ENCODE measurements around the gene PUM1.

Gene PUM1

GRCh38 chr1:30904191-30904961 lies 161.1 kb downstream of the PUM1 start:
- Histone ChIP-seq H3K36me3 (ENCODE audit: control insufficient read depth in 1 of 2, insufficient read depth in 2 of 2, low read length in 2 of 2) (peaks cover 0 to 2% of the 10 kb centered on the region in 2 experiments), H3K4me3 (ENCODE audit: low read depth, low read length) (no peak overlapping the region), H3K9me3 (ENCODE audit: insufficient read depth, low read depth, low read length) (no peaks in the 10 kb centered on the region), H4K91ac (ENCODE audit: low read depth, low read length) (no peak overlapping the region), H3K23ac (ENCODE audit: low read length) (no peak overlapping the region), H3K79me2 (ENCODE audit: control insufficient read depth, insufficient read depth, low read length, poor library complexity) (peaks cover 9% of the 10 kb centered on the region), H4K12ac (ENCODE audit: low read depth, low read length) (no peak overlapping the region), H3K4ac (ENCODE audit: low read depth, low read length) (no peak overlapping the region), H3K18ac (ENCODE audit: low read length) (no peak overlapping the region), H3K27ac (ENCODE audit: low read depth, low read length) (no peak overlapping the region), H2BK12ac (ENCODE audit: low read length) (no peak overlapping the region), H2BK120ac (ENCODE audit: insufficient read depth, low read length, poor library complexity) (no peak overlapping the region), H2AFZ (ENCODE audit: insufficient read depth, low read length, poor library complexity) (no peak overlapping the region), H3K14ac (ENCODE audit: low read length) (no peak overlapping the region), H3K4me1 (ENCODE audit: control insufficient read depth in 1 of 2, insufficient read depth in 2 of 2, low read length in 2 of 2) (peaks cover 20 to 26% of the 10 kb centered on the region in 2 experiments), H3K4me2 (ENCODE audit: low read length) (no peak overlapping the region), H3K9ac (ENCODE audit: low read length) (no peak overlapping the region), H2AK5ac (ENCODE audit: low read length) (no peak overlapping the region), H3K27me3 (ENCODE audit: insufficient read depth, low read length) (no peaks in the 10 kb centered on the region), H4K8ac (ENCODE audit: low read depth, low read length) (no peak overlapping the region), H2BK5ac (ENCODE audit: low read depth, low read length, poor library complexity) (no peak overlapping the region), H3K79me1 (ENCODE audit: low read length) (peaks cover 13% of the 10 kb centered on the region)
- DNase-seq = no peak
- WGBS (ENCODE audit: extremely low coverage, insufficient coverage, insufficient read length) = no CpG with 5 or more reads among the region's 11 CpGs

- Histone ChIP-seq H3K79me2 (ENCODE audit: control insufficient read depth, insufficient read depth, low read length, poor library complexity) (peaks cover 7% of the 10 kb centered on the region), H4K12ac (ENCODE audit: low read depth, low read length) (no peak overlapping the region), H3K4ac (ENCODE audit: low read depth, low read length) (no peak overlapping the region), H3K4me1 (ENCODE audit: control insufficient read depth in 1 of 2, insufficient read depth in 2 of 2, low read length in 2 of 2) (peaks cover 14 to 21% of the 10 kb centered on the region in 2 experiments), H2BK5ac (ENCODE audit: low read depth, low read length, poor library complexity) (no peak overlapping the region), H2AK5ac (ENCODE audit: low read length) (no peak overlapping the region), H3K27ac (ENCODE audit: low read depth, low read length) (no peak overlapping the region), H3K9ac (ENCODE audit: low read length) (no peak overlapping the region), H3K4me2 (ENCODE audit: low read length) (no peak overlapping the region), H2BK120ac (ENCODE audit: insufficient read depth, low read length, poor library complexity) (no peak overlapping the region), H3K14ac (ENCODE audit: low read length) (no peak overlapping the region), H3K27me3 (ENCODE audit: insufficient read depth, low read length) (no peaks in the 10 kb centered on the region), H4K8ac (ENCODE audit: low read depth, low read length) (no peak overlapping the region), H3K36me3 (ENCODE audit: control insufficient read depth in 1 of 2, insufficient read depth in 2 of 2, low read length in 2 of 2) (peaks cover 0 to 2% of the 10 kb centered on the region in 2 experiments), H3K9me3 (ENCODE audit: insufficient read depth, low read depth, low read length) (no peaks in the 10 kb centered on the region), H3K79me1 (ENCODE audit: low read length) (peaks cover 7% of the 10 kb centered on the region), H3K18ac (ENCODE audit: low read length) (no peak overlapping the region), H3K4me3 (ENCODE audit: low read depth, low read length) (no peak overlapping the region), H3K23ac (ENCODE audit: low read length) (no peak overlapping the region), H2AFZ (ENCODE audit: insufficient read depth, low read length, poor library complexity) (no peak overlapping the region), H2BK12ac (ENCODE audit: low read length) (no peak overlapping the region), H4K91ac (ENCODE audit: low read depth, low read length) (no peak overlapping the region)
- WGBS (ENCODE audit: extremely low coverage, insufficient coverage, insufficient read length) = no CpG with 5 or more reads among the region's 8 CpGs
- DNase-seq = no peak
These were observed 162.0 kb downstream of the PUM1 start for GRCh38 chr1:30903343-30904034.

GRCh38 chr1:30902593-30903290 lies 162.8 kb downstream of the PUM1 start:
- no CpG with 5 or more reads among the region's 9 CpGs for WGBS (ENCODE audit: extremely low coverage, insufficient coverage, insufficient read length)
- H2BK12ac ChIP-seq (ENCODE audit: low read length) = no peak overlapping the region

GRCh38 chr1:30901798-30902581 lies 163.5 kb downstream of the PUM1 start:
- H3K23ac ChIP-seq (ENCODE audit: low read length) = no peak overlapping the region
- H3K36me3 ChIP-seq (ENCODE audit: control insufficient read depth in 1 of 2, insufficient read depth in 2 of 2, low read length in 2 of 2) = peaks cover 0 to 2% of the 10 kb centered on the region in 2 experiments
- peak overlapping the region; percentile 15 for H2BK120ac ChIP-seq (ENCODE audit: insufficient read depth, low read length, poor library complexity)
- no peak overlapping the region for H2AK5ac ChIP-seq (ENCODE audit: low read length)
- no peak overlapping the region for H3K9ac ChIP-seq (ENCODE audit: low read length)
- H4K12ac ChIP-seq (ENCODE audit: low read depth, low read length) = no peak overlapping the region
- peaks cover 3% of the 10 kb centered on the region for H3K79me1 ChIP-seq (ENCODE audit: low read length)
- H3K4me1 ChIP-seq (ENCODE audit: control insufficient read depth in 1 of 2, insufficient read depth in 2 of 2, low read length in 2 of 2) = peaks cover 7 to 15% of the 10 kb centered on the region in 2 experiments
- peak overlapping the region; percentile 48 for H4K91ac ChIP-seq (ENCODE audit: low read depth, low read length)
- H2BK12ac ChIP-seq (ENCODE audit: low read length) = no peak overlapping the region
- H3K27ac ChIP-seq (ENCODE audit: low read depth, low read length) = no peak overlapping the region
- H3K9me3 ChIP-seq (ENCODE audit: insufficient read depth, low read depth, low read length) = no peaks in the 10 kb centered on the region
- H2AFZ ChIP-seq (ENCODE audit: insufficient read depth, low read length, poor library complexity) = no peak overlapping the region
- no peaks in the 10 kb centered on the region for H3K27me3 ChIP-seq (ENCODE audit: insufficient read depth, low read length)
- H3K14ac ChIP-seq (ENCODE audit: low read length) = peak overlapping the region; percentile 25
- no peak overlapping the region for H3K4ac ChIP-seq (ENCODE audit: low read depth, low read length)
- DNase-seq = no peak
- peak overlapping the region; percentile 47 for H3K18ac ChIP-seq (ENCODE audit: low read length)
- H3K79me2 ChIP-seq (ENCODE audit: control insufficient read depth, insufficient read depth, low read length, poor library complexity) = peaks cover 2% of the 10 kb centered on the region
- H3K4me3 ChIP-seq (ENCODE audit: low read depth, low read length) = no peak overlapping the region
- no peak overlapping the region for H2BK5ac ChIP-seq (ENCODE audit: low read depth, low read length, poor library complexity)
- peak overlapping the region; percentile 44 for H4K8ac ChIP-seq (ENCODE audit: low read depth, low read length)
- H3K4me2 ChIP-seq (ENCODE audit: low read length) = no peak overlapping the region
- no CpG with 5 or more reads among the region's 11 CpGs for WGBS (ENCODE audit: extremely low coverage, insufficient coverage, insufficient read length)

More at GRCh38 chr1:30902593-30903290, 162.8 kb downstream of the PUM1 start:
- H3K4me3 ChIP-seq (ENCODE audit: low read depth, low read length) = no peak overlapping the region
- no peak overlapping the region for H2AFZ ChIP-seq (ENCODE audit: insufficient read depth, low read length, poor library complexity)
- peaks cover 13 to 21% of the 10 kb centered on the region in 2 experiments for H3K4me1 ChIP-seq (ENCODE audit: control insufficient read depth in 1 of 2, insufficient read depth in 2 of 2, low read length in 2 of 2)
- peaks cover 4% of the 10 kb centered on the region for H3K79me1 ChIP-seq (ENCODE audit: low read length)
- peaks cover 0 to 2% of the 10 kb centered on the region in 2 experiments for H3K36me3 ChIP-seq (ENCODE audit: control insufficient read depth in 1 of 2, insufficient read depth in 2 of 2, low read length in 2 of 2)
- H3K23ac ChIP-seq (ENCODE audit: low read length) = no peak overlapping the region
- no peak for DNase-seq
- H3K9me3 ChIP-seq (ENCODE audit: insufficient read depth, low read depth, low read length) = no peaks in the 10 kb centered on the region
- no peak overlapping the region for H3K14ac ChIP-seq (ENCODE audit: low read length)
- no peak overlapping the region for H3K9ac ChIP-seq (ENCODE audit: low read length)
- no peak overlapping the region for H3K4ac ChIP-seq (ENCODE audit: low read depth, low read length)
- no peak overlapping the region for H3K4me2 ChIP-seq (ENCODE audit: low read length)
- no peak overlapping the region for H4K8ac ChIP-seq (ENCODE audit: low read depth, low read length)
- no peak overlapping the region for H2BK120ac ChIP-seq (ENCODE audit: insufficient read depth, low read length, poor library complexity)
- peaks cover 7% of the 10 kb centered on the region for H3K79me2 ChIP-seq (ENCODE audit: control insufficient read depth, insufficient read depth, low read length, poor library complexity)
- H4K91ac ChIP-seq (ENCODE audit: low read depth, low read length) = no peak overlapping the region
- no peak overlapping the region for H4K12ac ChIP-seq (ENCODE audit: low read depth, low read length)
- H3K27me3 ChIP-seq (ENCODE audit: insufficient read depth, low read length) = no peaks in the 10 kb centered on the region
- no peak overlapping the region for H2AK5ac ChIP-seq (ENCODE audit: low read length)
- H2BK5ac ChIP-seq (ENCODE audit: low read depth, low read length, poor library complexity) = no peak overlapping the region
- no peak overlapping the region for H3K27ac ChIP-seq (ENCODE audit: low read depth, low read length)
- H3K18ac ChIP-seq (ENCODE audit: low read length) = peak overlapping the region; percentile 47

All from trophoblast cell (in vitro differentiated cells and primary cell).